Psoas muscle (tissue), 8 donors: ENCODE measurements around the gene KCTD2. TPM values are rescaled to one million over a fixed set of nuclear protein-coding genes. Genes with fewer than 3 reads are reported as not detected.

ENCODE experiments used
- ATAC-seq, 4 donors: fragments of 200-7000 bp; cut with Tn5 transposase; one replicate each; pipeline ENCODE4 v1.9.1; 2020; ENCODE audit warnings: moderate library complexity in 3 of 4, mild to moderate bottlenecking in 2 of 4
- DNase-seq, 2 donors: peaks; one replicate each; pipeline ENCODE4 v3.0.0-alpha.2; 2020
- H3K27ac ChIP-seq: fragments of 200-600 bp; one replicate; pipeline ENCODE4 v1.8.0; 2022
- H3K27me3 ChIP-seq, 3 donors: fragments of 200-600 bp in 1 of 3; one replicate each; pipeline versions ENCODE4 v1.6.1 to v1.8.0; 2013 to 2022; ENCODE audit warnings: low read length in 2 of 3, mild to moderate bottlenecking in 2 of 3, moderate library complexity in 1 of 3; ENCODE audit not compliant: insufficient read depth in 3 of 3
- H3K36me3 ChIP-seq, 2 donors: fragments of 200-600 bp in 1 of 2; one replicate each; pipeline versions ENCODE4 v1.6.1 to v1.8.0; 2013 to 2022; ENCODE audit warnings: low read depth in 1 of 2, mild to moderate bottlenecking in 1 of 2, moderate library complexity in 1 of 2; ENCODE audit not compliant: insufficient read depth in 1 of 2
- H3K4me1 ChIP-seq: fragments of 200-600 bp; one replicate; pipeline ENCODE4 v1.8.0; 2022
- H3K4me3 ChIP-seq: fragments of 200-600 bp; one replicate; pipeline ENCODE4 v1.8.0; 2022; ENCODE audit warnings: mild to moderate bottlenecking
- H3K9me3 ChIP-seq: fragments of 200-600 bp; one replicate; pipeline ENCODE4 v1.8.0; 2022
- WGBS, 3 donors: extraction: QIAGEN DNeasy Blood & Tissue Kit; methylation state at CpG; one replicate each; pipeline versions ENCODE4 v1.1.6 to v1.1.7; 2013; 5-methylcytosine and 5-hydroxymethylcytosine counted together
- intact Hi-C, 2 donors: fragments of 100-400 bp; cut with DNase I; formaldehyde crosslinking; loops; one replicate each; pipeline versions ENCODE4 v1.11.0 to v1.14.2; 2022
- polyA plus RNA-seq, 3 donors: library from polyadenylated mRNA; stranded (reverse); fragments of 200-250 nt; gene quantifications; one replicate each; pipeline ENCODE4 v1.2.3, GENCODE V29; 2013
- total RNA-seq, 4 donors: library from RNA; stranded (reverse); fragmentation: NEBNext Ultra II Directional in 2 of 4; extraction: Animal tissue kit (Norgen Biotek cat#: 25700) in 2 of 4; gene quantifications; one replicate each; pipeline versions ENCODE4 v1.2.1 to v1.2.4, GENCODE V29; 2021 to 2023
- TF ChIP-seq, protein P1 (sequence below): fragments of 200-600 bp; IDR thresholded peaks from one replicate; pipeline ENCODE4 v1.8.0; 2022; ENCODE audit warnings: antibody characterized with exemption
- donor health status: healthy with polysubstance abuse.
- donor health status: DM: no; HTN: no; CAD: no; lungs with moderate emphysema.
- donor health status: Bipolar disorder and iron deficiency.
- donor health status: healthy.
- donor health status: DM: yes; HTN: yes; CAD: no.
- donor health status: DM: no; HTN: no; CAD: no.
- donor health status: DM: no; HTN: no; CAD: no.
- donor health status: DM: yes; HTN: yes; CAD: no.

Gene KCTD2
- total and polyA plus RNA-seq, 7 donors = 26.9 to 71.2 (median 34.5) TPM

- Histone ChIP-seq H3K36me3 (peaks cover 3 to 48% of the 10 kb centered on the region in 2 donors), H3K4me3 (no peak overlapping the region), H3K4me1 (peaks cover 8% of the 10 kb centered on the region), H3K27ac (no peak overlapping the region), H3K9me3 (no peaks in the 10 kb centered on the region), H3K27me3 (no peaks in the 10 kb centered on the region)
- TF ChIP-seq, protein P1, sequence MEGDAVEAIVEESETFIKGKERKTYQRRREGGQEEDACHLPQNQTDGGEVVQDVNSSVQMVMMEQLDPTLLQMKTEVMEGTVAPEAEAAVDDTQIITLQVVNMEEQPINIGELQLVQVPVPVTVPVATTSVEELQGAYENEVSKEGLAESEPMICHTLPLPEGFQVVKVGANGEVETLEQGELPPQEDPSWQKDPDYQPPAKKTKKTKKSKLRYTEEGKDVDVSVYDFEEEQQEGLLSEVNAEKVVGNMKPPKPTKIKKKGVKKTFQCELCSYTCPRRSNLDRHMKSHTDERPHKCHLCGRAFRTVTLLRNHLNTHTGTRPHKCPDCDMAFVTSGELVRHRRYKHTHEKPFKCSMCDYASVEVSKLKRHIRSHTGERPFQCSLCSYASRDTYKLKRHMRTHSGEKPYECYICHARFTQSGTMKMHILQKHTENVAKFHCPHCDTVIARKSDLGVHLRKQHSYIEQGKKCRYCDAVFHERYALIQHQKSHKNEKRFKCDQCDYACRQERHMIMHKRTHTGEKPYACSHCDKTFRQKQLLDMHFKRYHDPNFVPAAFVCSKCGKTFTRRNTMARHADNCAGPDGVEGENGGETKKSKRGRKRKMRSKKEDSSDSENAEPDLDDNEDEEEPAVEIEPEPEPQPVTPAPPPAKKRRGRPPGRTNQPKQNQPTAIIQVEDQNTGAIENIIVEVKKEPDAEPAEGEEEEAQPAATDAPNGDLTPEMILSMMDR = no peak
- DNase-seq (no peak), ATAC-seq (no peak)
- intact Hi-C loops = no loop called here
- 86 to 91% (median 90%) methylated on average over 8 of the region's 8 CpGs for WGBS, 3 donors
Measured at GRCh38 chr17:75064460-75064859, 17.4 kb downstream of the KCTD2 start.

GRCh38 chr17:75064867-75065561 lies 18.0 kb downstream of the KCTD2 start:
- Histone ChIP-seq H3K27me3 (no peaks in the 10 kb centered on the region), H3K27ac (no peak overlapping the region), H3K4me3 (no peak overlapping the region), H3K9me3 (no peaks in the 10 kb centered on the region), H3K4me1 (peaks cover 2% of the 10 kb centered on the region), H3K36me3 (peaks cover 3 to 45% of the 10 kb centered on the region in 2 donors)
- intact Hi-C loops = no loop called here
- ATAC-seq = no peak
- TF ChIP-seq, protein P1 = no peak
- DNase-seq = no peak
- WGBS, 3 donors = 95 to 97% (median 96%) methylated on average over 18 of the region's 18 CpGs

DNA sequence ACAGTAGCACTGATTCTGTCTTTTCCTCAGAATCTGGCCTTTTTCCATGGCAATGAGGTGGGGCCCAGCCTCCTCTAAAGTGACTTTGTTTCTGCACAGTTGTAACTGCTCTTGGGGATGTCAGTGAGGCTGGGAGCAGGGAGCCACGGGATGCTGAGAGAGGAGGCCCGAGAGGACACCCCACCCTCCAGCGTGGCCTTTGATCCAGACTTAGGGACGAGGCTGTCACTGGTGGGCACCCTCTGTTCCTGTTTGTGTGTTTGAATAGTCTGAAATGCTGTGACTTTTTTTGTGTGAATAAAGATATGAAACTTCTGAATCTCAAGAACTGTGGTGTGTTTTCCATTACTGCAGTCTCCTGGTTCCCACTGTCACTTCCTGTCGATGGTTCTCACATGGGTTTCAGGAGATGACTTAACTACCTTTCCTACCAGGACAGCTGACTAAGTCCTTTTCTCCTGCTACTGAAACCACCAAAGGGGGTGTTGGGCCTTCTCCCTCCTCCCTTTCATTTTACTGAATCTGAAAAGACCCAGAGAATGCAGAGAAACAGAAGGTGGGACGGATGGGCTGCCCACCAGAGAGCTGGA lies 18.6 kb downstream of the KCTD2 start:
- intact Hi-C loops = no loop called here
- Histone ChIP-seq H3K4me3 (no peak overlapping the region), H3K4me1 (no peaks in the 10 kb centered on the region), H3K27me3 (no peaks in the 10 kb centered on the region), H3K9me3 (no peaks in the 10 kb centered on the region), H3K27ac (no peak overlapping the region), H3K36me3 (peaks cover 3 to 45% of the 10 kb centered on the region in 2 donors)
- no peak for ATAC-seq
- TF ChIP-seq, protein P1 = no peak
- WGBS, 3 donors = 74 to 86% (median 78%) methylated on average over 6 of the region's 6 CpGs
- no peak for DNase-seq

GRCh38 chr17:75067856-75068255 lies 20.8 kb downstream of the KCTD2 start:
- DNase-seq = no peak
- TF ChIP-seq, protein P1 = no peak
- H3K27ac ChIP-seq = no peak overlapping the region
- no peak overlapping the region for H3K4me3 ChIP-seq
- no peaks in the 10 kb centered on the region for H3K27me3 ChIP-seq
- no peaks in the 10 kb centered on the region for H3K9me3 ChIP-seq
- H3K36me3 ChIP-seq = peaks cover 3 to 28% of the 10 kb centered on the region in 2 donors
- ATAC-seq = no peak
- intact Hi-C loops = no loop called here
- no peaks in the 10 kb centered on the region for H3K4me1 ChIP-seq
- WGBS, 3 donors = 66 to 78% (median 73%) methylated on average over 4 of the region's 4 CpGs
